Lower leg skin (tissue), 3 donors: ENCODE measurements around the gene TAL1.
"Not testable (repeated sequence)": the region's sequence is repeated elsewhere in the genome, so short reads cannot be mapped to it uniquely, and the experiment has no call there.

Experiments
- POLR2A ChIP-seq, 2 donors: fragments of 450-650 bp; IDR thresholded peaks; one replicate each; pipeline ENCODE4 v1.6.1; 2016 to 2017; ENCODE audit warnings: antibody characterized with exemption in 2 of 2, mild to moderate bottlenecking in 1 of 2, moderate library complexity in 1 of 2
- TF ChIP-seq, protein P1 (sequence below), 3 donors: fragments of 450-650 bp; IDR thresholded peaks; one replicate each; pipeline ENCODE4 v1.5.1; 2016; ENCODE audit warnings: antibody characterized with exemption in 3 of 3, mild to moderate bottlenecking in 3 of 3, moderate library complexity in 2 of 3

DNA sequence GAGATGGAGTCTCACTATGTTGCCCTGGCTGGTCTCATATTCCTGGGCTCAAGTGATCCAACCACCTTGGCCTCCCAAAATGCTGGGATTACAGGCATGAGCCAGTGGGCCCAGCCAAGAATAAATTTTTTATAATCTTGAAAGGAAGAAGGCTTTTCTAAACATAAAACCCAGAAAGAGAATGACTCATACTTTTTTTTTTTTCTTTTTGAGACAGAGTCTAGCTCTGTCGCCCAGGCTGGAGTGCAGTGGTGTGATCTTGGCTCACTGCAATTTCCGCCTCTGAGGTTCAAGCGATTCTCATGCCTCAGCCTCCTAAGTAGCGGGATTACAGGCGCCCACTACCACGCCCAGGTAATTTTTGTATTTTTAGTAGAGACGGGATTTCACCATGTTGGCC is 43.8 kb upstream of the TAL1 start:
- TF ChIP-seq POLR2A (IDR thresholded peaks at IDR 0.05): not testable (repeated sequence)
- TF ChIP-seq, protein P1, sequence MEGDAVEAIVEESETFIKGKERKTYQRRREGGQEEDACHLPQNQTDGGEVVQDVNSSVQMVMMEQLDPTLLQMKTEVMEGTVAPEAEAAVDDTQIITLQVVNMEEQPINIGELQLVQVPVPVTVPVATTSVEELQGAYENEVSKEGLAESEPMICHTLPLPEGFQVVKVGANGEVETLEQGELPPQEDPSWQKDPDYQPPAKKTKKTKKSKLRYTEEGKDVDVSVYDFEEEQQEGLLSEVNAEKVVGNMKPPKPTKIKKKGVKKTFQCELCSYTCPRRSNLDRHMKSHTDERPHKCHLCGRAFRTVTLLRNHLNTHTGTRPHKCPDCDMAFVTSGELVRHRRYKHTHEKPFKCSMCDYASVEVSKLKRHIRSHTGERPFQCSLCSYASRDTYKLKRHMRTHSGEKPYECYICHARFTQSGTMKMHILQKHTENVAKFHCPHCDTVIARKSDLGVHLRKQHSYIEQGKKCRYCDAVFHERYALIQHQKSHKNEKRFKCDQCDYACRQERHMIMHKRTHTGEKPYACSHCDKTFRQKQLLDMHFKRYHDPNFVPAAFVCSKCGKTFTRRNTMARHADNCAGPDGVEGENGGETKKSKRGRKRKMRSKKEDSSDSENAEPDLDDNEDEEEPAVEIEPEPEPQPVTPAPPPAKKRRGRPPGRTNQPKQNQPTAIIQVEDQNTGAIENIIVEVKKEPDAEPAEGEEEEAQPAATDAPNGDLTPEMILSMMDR (IDR thresholded peaks at IDR 0.05): not testable (repeated sequence)
